Activated CD4-positive, alpha-beta T cell treated with anti-CD3 and anti-CD28 coated beads for 36 hours (primary cell): ENCODE data around the gene CEL. TPM values are rescaled to one million over a fixed set of nuclear protein-coding genes. Genes with fewer than 3 reads are reported as not detected.

Experiments
- ATAC-seq: fragments of 200-7000 bp; cut with Tn5 transposase; one replicate; pipeline ENCODE4 v1.10.0; 2021; ENCODE audit warnings: mild to moderate bottlenecking, moderate library complexity
- CTCF ChIA-PET: fragments of 350-600 bp; sonication (Branson Sonifier 250); formaldehyde crosslinking; loops from one replicate; lab custom pipeline; 2021; ENCODE audit warnings: antibody characterized with exemption; lab: Charles Lee
- POLR2A ChIA-PET: fragments of 350-600 bp; sonication (Branson Sonifier 250); formaldehyde crosslinking; loops from one replicate; lab custom pipeline; 2021; ENCODE audit warnings: antibody characterized with exemption, inconsistent platforms; lab: Charles Lee
- DNase-seq: peaks from one replicate; pipeline ENCODE4 v3.0.0-alpha.2; 2020
- H3K27ac Mint-ChIP-seq: one replicate; pipeline ENCODE4 v1.8.0; 2021; ENCODE audit warnings: mixed read lengths
- H3K27me3 Mint-ChIP-seq: one replicate; pipeline ENCODE4 v1.8.0; 2021; ENCODE audit warnings: mixed read lengths
- H3K36me3 Mint-ChIP-seq: one replicate; pipeline ENCODE4 v1.8.0; 2021; ENCODE audit warnings: low read depth, mixed read lengths
- H3K4me1 Mint-ChIP-seq: one replicate; pipeline ENCODE4 v1.8.0; 2021; ENCODE audit warnings: mixed read lengths
- H3K4me3 Mint-ChIP-seq: one replicate; pipeline ENCODE4 v1.8.0; 2021; ENCODE audit warnings: mild to moderate bottlenecking, moderate library complexity, mixed read lengths
- H3K9me3 Mint-ChIP-seq: one replicate; pipeline ENCODE4 v1.8.0; 2021; ENCODE audit warnings: low read depth, mixed read lengths
- intact Hi-C, 2 experiments: fragments of 100-400 bp; cut with DNase I in 1 of 2; cut with micrococcal nuclease in 1 of 2; formaldehyde crosslinking; loops; one replicate each; pipeline versions ENCODE4 v1.14.2 to v1.15.1; 2022 to 2024; cut with DNase I, micrococcal nuclease
- total RNA-seq, 2 experiments: library from RNA; stranded (reverse); gene quantifications; one replicate each; pipeline ENCODE4 v1.2.3, GENCODE V29; 2021

CEL gene
- total RNA-seq, 2 experiments from 2014 or later = 0.98 to 1.2 TPM

DNA sequence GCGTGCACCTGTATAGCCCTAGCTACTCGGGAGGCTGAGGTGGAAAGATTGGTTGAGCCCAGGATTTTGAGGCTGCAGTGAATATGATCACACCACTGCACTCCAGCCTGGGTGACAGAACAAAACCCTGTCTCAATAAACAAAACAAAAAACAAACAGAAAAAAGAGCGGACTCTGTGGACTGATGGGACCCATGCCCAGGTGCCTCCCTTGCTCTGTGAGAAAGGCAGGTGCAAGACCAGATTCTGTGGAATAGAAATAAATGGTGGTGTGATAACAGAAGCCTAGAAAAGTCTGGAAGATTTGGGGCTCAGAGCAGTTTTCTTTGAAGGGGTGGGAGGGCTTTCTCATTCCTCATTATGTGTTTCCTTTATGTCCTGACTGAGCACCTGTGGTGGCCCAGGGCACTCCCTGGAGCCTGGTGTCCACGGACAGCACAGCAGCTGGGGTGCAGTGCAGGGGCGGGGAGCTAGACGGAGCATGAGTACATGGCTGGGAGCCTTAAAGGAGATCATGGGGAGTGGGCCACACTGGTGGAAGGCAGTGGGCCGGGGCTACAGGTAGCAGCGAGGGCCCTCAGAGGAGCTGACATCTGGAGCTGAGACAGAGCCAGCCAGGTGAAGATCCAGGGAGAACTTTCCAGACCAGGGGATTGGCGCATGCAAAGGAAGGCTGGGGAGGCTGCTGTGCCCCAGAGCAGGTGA lies 15.4 kb upstream of the CEL start:
- CTCF ChIA-PET = interaction anchor here (0.5 to 1.0 kb wide), 4 partner anchors 14 to 327 kb away, joined by 3 to 4 read pairs (median 3); no protein-coding TSS in a partner anchor
- H3K4me1 Mint-ChIP-seq = peaks cover 4% of the 10 kb centered on the region
- no peak overlapping the region for H3K4me3 Mint-ChIP-seq
- peaks cover 40% of the 10 kb centered on the region for H3K36me3 Mint-ChIP-seq
- no peak overlapping the region for H3K27ac Mint-ChIP-seq
- H3K9me3 Mint-ChIP-seq = no peaks in the 10 kb centered on the region
- DNase-seq (no peak), ATAC-seq (no peak)
- H3K27me3 Mint-ChIP-seq = no peaks in the 10 kb centered on the region
- intact Hi-C loops = no loop called here
- POLR2A ChIA-PET = no interaction called here

DNA sequence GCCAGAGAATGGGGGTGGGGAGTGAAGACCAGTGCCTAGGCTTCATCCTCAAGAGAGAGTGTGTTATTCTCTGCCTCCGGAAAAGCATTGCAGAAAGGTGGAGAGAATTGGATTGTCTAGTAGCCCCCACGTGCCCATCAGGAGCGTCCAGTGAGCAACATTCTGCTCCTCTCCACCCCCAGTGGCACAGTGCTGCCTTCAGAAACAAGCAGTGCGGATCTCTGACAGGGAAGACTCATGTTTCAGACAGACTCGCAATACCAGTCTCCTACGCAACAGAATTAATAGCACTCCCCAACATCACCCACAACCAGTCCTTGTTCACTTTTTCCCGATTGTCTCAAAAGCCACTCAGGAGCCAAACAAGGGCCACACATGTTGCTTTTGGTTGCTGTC lies 14.9 kb upstream of the CEL start:
- POLR2A ChIA-PET = no interaction called here
- H3K27me3 Mint-ChIP-seq = no peaks in the 10 kb centered on the region
- H3K4me1 Mint-ChIP-seq = peaks cover 4% of the 10 kb centered on the region
- H3K4me3 Mint-ChIP-seq = no peak overlapping the region
- H3K9me3 Mint-ChIP-seq = no peaks in the 10 kb centered on the region
- intact Hi-C loops = no loop called here
- CTCF ChIA-PET = no interaction called here
- no peak for DNase-seq
- H3K27ac Mint-ChIP-seq = no peak overlapping the region
- no peak for ATAC-seq
- peaks cover 42% of the 10 kb centered on the region for H3K36me3 Mint-ChIP-seq

DNA sequence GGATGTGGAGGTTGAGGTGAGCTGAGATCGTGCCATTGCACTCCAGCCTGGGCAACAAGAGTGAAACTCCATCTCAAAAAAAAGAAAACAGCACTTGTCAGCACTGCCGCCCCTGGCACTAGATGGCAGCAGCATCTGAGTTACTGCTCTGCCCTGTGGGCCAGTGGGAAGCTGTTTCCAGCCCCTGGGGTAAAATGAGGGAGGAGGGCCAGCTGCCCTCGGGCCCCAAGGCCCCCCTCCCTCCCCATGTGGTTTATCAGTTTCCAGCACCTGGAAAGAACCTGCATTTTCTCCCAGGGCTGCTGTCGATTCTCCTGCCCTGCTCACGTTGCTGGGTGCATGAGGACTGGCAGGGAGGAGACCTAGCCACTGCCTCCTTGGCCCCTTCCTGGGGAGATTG lies 13.2 kb upstream of the CEL start:
- POLR2A ChIA-PET = no interaction called here
- Mint-ChIP-seq H3K36me3 (peaks cover 34% of the 10 kb centered on the region), H3K4me1 (peaks cover 4% of the 10 kb centered on the region), H3K9me3 (no peaks in the 10 kb centered on the region), H3K27ac (no peak overlapping the region), H3K4me3 (no peak overlapping the region), H3K27me3 (no peaks in the 10 kb centered on the region)
- peak; percentile 88 for ATAC-seq
- peak; percentile 61 for DNase-seq
- intact Hi-C loops = no loop called here
- CTCF ChIA-PET = interaction anchor here (0.6 to 1.5 kb wide), 3 partner anchors 26 to 99 kb away, joined by 3 to 4 read pairs (median 4); no protein-coding TSS in a partner anchor

DNA sequence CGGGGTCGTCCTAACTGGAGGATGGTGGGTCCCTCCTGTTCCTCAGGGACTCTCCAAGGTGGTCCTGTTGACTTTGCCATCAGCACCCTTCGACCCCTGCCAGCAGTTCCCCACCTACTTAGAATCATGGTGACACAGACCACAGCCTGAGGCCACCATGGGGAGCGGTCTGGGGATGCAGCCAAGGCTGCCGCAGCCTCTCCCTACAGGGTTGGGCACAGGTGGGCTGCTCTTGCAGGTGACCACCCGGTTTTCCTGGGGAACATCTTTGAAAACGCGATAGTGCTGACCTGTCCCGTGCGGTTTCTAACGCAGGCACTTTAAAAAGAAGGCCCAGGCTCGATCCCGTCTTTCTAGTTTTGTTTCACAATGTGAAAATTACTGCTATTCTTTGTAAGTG lies 12.7 kb upstream of the CEL start:
- no peaks in the 10 kb centered on the region for H3K27me3 Mint-ChIP-seq
- no peaks in the 10 kb centered on the region for H3K9me3 Mint-ChIP-seq
- H3K4me1 Mint-ChIP-seq = peaks cover 4% of the 10 kb centered on the region
- ChIA-PET CTCF (interaction anchor here (0.6 to 1.5 kb wide), 3 partner anchors 25 to 99 kb away, joined by 3 to 4 read pairs (median 4); no protein-coding TSS in a partner anchor), POLR2A (no interaction called here)
- peaks cover 35% of the 10 kb centered on the region for H3K36me3 Mint-ChIP-seq
- no peak overlapping the region for H3K4me3 Mint-ChIP-seq
- ATAC-seq (no peak), DNase-seq (no peak)
- intact Hi-C loops = no loop called here
- no peak overlapping the region for H3K27ac Mint-ChIP-seq

DNA sequence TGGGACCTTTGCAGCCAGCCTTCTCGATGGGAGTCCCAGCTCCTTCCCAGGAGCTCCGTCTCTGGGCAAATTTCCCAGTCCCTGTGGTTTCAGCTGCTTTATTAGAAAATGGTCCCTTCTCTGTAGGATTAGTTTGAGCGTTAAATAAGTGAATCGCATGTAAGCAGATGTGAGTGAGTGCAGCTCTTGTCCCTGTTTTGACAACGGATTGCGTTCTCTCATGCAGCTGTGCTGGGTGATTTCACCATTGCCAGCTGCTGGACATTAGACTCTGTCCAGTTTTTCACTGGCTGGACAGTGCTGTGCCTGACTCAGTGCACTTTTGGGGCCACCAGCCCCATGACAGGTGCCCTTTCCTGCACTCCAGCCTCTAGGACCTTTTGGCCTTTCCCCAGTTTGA lies 11.6 kb upstream of the CEL start:
- H3K4me3 Mint-ChIP-seq = no peak overlapping the region
- DNase-seq (no peak), ATAC-seq (no peak)
- peaks cover 34% of the 10 kb centered on the region for H3K36me3 Mint-ChIP-seq
- H3K4me1 Mint-ChIP-seq = no peaks in the 10 kb centered on the region
- no peaks in the 10 kb centered on the region for H3K27me3 Mint-ChIP-seq
- H3K27ac Mint-ChIP-seq = no peak overlapping the region
- intact Hi-C loops = no loop called here
- H3K9me3 Mint-ChIP-seq = no peaks in the 10 kb centered on the region
- CTCF ChIA-PET = no interaction called here
- POLR2A ChIA-PET = no interaction called here

DNA sequence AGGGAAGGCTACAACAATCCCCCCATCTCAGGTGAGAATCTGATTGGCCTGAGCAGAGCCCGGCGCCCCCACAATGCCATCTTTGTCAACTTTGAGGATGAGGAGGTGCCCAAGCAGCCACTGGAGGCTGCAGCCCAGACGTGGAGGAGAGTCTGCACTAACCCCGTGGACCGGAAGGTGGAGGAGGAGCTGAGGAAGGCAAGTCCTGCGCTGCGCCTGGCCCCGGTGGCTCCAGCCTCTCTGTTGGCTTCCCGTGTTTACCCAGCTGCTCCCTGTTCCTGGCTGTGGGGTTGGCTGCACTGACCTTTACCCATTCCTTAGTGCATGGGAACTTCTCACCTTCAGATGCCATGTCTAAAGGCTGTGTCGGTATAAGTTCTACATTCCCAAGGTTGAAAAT lies 11.0 kb upstream of the CEL start:
- Mint-ChIP-seq H3K36me3 (peaks cover 33% of the 10 kb centered on the region), H3K4me3 (no peak overlapping the region), H3K4me1 (peaks cover 1% of the 10 kb centered on the region), H3K27ac (no peak overlapping the region), H3K27me3 (no peaks in the 10 kb centered on the region), H3K9me3 (no peaks in the 10 kb centered on the region)
- CTCF ChIA-PET = no interaction called here
- POLR2A ChIA-PET = no interaction called here
- ATAC-seq (no peak), DNase-seq (no peak)
- intact Hi-C loops = no loop called here

DNA sequence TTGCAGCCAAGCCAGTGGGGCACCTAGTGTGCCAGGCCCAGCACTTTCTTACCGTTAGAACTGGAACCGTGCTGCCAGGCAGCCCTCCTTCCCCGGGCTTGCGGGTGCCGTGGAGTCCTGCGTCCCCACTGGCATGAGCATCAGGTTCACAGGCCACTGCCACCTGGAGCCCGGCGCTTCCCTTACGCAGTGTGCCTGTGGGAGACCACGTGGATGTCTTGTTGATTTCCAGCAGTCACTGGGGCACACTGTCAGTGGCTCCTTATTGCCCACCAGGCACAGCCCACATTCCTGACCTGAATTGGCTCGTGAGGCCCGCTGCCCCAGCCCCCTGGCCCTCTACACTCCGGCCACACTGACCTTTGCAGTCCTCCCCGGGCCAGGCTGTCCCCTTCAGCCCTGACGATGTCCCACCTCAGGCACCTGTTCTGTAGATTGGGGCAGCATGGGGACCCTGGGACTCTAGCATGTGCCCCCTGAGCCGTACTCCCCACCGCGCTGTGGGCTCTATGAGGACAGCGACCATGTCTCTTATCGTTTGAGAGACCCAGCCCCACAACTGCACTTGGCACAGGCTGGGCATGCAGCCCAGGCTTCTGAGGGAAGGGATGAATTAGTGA lies 10.4 kb upstream of the CEL start:
- intact Hi-C loops = no loop called here
- POLR2A ChIA-PET = no interaction called here
- no peak overlapping the region for H3K4me3 Mint-ChIP-seq
- CTCF ChIA-PET = interaction anchor here (0.6 kb wide), 1 partner anchor 121 kb away, joined by 3 read pairs; no protein-coding TSS in a partner anchor
- peaks cover 7% of the 10 kb centered on the region for H3K4me1 Mint-ChIP-seq
- H3K9me3 Mint-ChIP-seq = no peaks in the 10 kb centered on the region
- no peak overlapping the region for H3K27ac Mint-ChIP-seq
- no peak for DNase-seq
- no peaks in the 10 kb centered on the region for H3K27me3 Mint-ChIP-seq
- peaks cover 37% of the 10 kb centered on the region for H3K36me3 Mint-ChIP-seq
- ATAC-seq = no peak

DNA sequence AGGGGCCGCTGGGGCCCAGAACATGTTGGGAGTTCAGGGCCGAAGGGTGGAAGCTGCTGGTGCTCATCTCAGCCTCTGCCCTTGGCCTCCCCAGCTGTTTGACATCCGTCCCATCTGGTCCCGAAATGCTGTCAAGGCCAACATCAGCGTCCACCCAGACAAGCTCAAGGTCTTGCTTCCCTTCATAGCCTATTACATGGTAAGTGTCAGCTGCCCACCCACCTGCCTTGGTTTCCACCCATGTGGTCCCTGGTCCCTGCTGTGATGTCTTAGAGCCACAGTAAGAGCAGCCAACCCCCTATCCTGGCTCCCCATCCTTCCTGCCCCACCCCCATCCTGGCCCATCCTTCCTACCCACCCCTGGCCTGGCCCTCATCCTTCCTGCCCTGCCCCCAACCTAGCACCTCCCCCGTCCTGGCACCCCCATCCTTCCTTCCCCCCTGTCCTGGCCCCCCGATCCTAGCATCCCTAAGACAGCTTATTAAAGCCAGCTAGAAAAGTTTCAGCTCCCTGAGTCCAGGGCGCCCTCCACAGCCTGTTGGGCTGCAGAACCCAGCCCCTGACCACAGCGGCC lies 9.7 kb upstream of the CEL start:
- Mint-ChIP-seq H3K36me3 (peaks cover 40% of the 10 kb centered on the region), H3K27me3 (no peaks in the 10 kb centered on the region), H3K4me3 (no peak overlapping the region), H3K4me1 (peaks cover 10% of the 10 kb centered on the region), H3K9me3 (no peaks in the 10 kb centered on the region), H3K27ac (no peak overlapping the region)
- CTCF ChIA-PET = interaction anchor here (0.6 kb wide), 1 partner anchor 120 kb away, joined by 3 read pairs; no protein-coding TSS in a partner anchor
- intact Hi-C loops = no loop called here
- DNase-seq = no peak
- no peak for ATAC-seq
- POLR2A ChIA-PET = interaction anchor here (1.0 kb wide), 1 partner anchor 56 kb away, joined by 3 read pairs; no protein-coding TSS in a partner anchor

DNA sequence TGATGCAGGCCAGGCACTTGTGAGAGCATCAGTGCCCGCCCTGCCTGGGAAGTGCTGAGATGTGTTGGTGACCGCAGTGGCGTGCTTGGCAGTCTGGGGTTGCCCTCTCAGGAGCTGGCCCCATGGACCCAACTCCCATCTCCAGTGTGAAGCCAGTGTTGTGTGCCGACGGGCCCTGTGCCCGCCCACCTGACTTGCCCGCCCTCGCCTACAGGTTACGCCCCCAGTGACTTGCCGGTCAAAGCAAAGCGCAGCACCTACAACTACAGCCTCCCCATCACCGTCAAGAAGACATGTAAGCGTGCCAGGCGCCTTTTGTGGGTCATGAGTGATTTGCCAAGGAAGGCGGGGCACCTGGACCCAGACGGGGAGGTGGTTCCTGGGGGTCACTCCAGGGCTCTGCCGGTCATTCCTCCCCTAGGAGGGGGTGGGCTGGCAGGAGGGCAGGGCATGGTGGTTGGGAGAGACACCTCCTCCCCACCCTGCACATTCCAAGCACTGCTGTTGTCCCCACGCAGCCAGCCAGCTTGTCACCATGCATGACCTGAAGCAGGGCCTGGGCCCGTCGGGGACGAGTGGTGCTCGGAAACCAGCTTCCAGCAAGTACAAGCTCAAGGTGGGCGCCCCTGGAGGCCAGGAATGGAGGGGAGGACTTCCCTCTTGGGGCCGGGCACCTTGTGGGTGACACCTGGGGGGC lies 7.4 kb upstream of the CEL start:
- no peak for DNase-seq
- no peak for ATAC-seq
- Mint-ChIP-seq H3K4me3 (no peak overlapping the region), H3K27me3 (no peaks in the 10 kb centered on the region), H3K27ac (no peak overlapping the region), H3K36me3 (peaks cover 42% of the 10 kb centered on the region), H3K4me1 (peaks cover 30% of the 10 kb centered on the region), H3K9me3 (no peaks in the 10 kb centered on the region)
- ChIA-PET POLR2A (no interaction called here), CTCF (interaction anchor here (1.3 kb wide), 1 partner anchor 32 kb away, joined by 3 read pairs; no protein-coding TSS in a partner anchor)
- intact Hi-C loops = no loop called here

DNA sequence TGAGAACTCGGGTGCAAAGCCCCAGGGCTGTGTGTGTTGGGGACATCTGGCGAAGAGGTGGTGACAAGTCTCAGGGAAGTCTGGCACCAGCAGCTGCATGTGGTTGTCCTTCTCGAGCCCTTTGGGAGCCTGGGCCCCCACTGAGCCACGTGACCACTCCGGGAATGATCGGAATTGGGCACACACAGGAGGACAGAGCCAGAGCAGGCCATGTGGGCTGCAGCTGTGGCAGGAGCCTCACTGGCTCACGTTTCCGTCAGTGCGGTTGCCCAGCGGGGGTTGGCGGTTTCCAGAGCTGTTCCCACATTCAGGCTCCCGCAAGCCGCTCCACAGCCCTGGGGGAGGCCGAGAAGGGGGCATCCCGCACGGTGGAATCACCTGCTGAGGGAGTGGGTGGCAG lies 6.8 kb upstream of the CEL start:
- peaks cover 38% of the 10 kb centered on the region for H3K36me3 Mint-ChIP-seq
- ATAC-seq (no peak), DNase-seq (no peak)
- intact Hi-C loops = no loop called here
- ChIA-PET CTCF (no interaction called here), POLR2A (no interaction called here)
- no peaks in the 10 kb centered on the region for H3K9me3 Mint-ChIP-seq
- no peak overlapping the region for H3K27ac Mint-ChIP-seq
- H3K27me3 Mint-ChIP-seq = no peaks in the 10 kb centered on the region
- no peak overlapping the region for H3K4me3 Mint-ChIP-seq
- H3K4me1 Mint-ChIP-seq = peaks cover 36% of the 10 kb centered on the region

DNA sequence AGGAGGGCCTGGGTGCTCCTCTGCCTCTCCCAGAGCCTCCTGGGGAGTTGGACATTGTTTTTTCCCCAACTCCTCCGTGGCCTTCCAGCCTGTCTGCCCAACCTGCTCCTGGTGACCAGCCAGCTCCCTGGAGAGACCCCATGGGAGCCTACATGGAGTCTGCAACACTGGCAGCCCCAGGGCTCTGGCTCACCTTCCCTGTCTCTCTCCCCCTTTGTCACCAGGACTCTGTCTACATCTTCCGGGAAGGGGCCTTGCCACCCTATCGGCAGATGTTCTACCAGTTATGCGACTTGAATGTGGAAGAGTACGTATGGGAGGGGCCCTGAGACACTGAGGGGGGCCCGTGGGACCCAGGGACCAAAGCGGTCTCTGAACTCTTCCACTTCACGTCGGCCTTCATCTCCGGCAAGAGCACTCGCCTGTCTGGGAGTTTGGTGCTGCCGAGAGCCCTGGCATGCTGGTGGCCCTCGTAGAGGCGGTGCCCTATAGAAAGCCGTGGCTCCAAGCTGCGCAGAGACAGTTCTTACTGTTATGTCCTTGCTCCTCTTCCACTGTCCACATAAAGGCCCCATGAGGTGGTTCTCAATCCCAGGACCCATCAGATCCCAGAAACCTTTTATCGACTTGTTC lies 5.9 kb upstream of the CEL start:
- Mint-ChIP-seq H3K27me3 (no peaks in the 10 kb centered on the region), H3K27ac (peak overlapping the region; percentile 63), H3K4me1 (peaks cover 43% of the 10 kb centered on the region), H3K9me3 (no peaks in the 10 kb centered on the region), H3K36me3 (peaks cover 34% of the 10 kb centered on the region), H3K4me3 (no peak overlapping the region)
- intact Hi-C loops = no loop called here
- ChIA-PET POLR2A (no interaction called here), CTCF (interaction anchor here (0.6 to 2.2 kb wide), 3 partner anchors 26 to 88 kb away, joined by 3 to 6 read pairs (median 4); no protein-coding TSS in a partner anchor)
- ATAC-seq (no peak), DNase-seq (no peak)
